GM12878 (cell line): Measurements from ENCODE around the gene C16orf46. TPM values are rescaled to one million over a fixed set of nuclear protein-coding genes. Genes with fewer than 3 reads are reported as not detected.

ENCODE experiments used
- CEBPB ChIP-seq, 2 experiments: fragments of 150-350 bp in 1 of 2; IDR thresholded peaks; 2 replicates each; pipeline ENCODE4 v1.6.1; 2012 to 2014; ENCODE audit warnings: low read depth in 2 of 2, low read length in 2 of 2, borderline replicate concordance in 1 of 2, inconsistent platforms in 1 of 2
- E2F4 ChIP-seq: IDR thresholded peaks from 2 replicates; pipeline ENCODE4 v1.6.1; 2012; ENCODE audit warnings: low read depth, low read length, improper control_type of control experiment
- E4F1 ChIP-seq: fragments of 450-650 bp; IDR thresholded peaks from 2 replicates; pipeline ENCODE4 v1.6.1; 2018; ENCODE audit warnings: borderline replicate concordance, mild to moderate bottlenecking; ENCODE audit not compliant: partially characterized antibody
- EED ChIP-seq: sonication (generic); IDR thresholded peaks from 2 replicates; pipeline ENCODE4 v1.6.1; 2016; ENCODE audit warnings: antibody characterized with exemption, low read depth
- EZH2 ChIP-seq: IDR thresholded peaks from 2 replicates; pipeline ENCODE4 v1.6.1; 2012; ENCODE audit warnings: low read depth, mild to moderate bottlenecking, control low read depth, inconsistent platforms, low read length, borderline replicate concordance; ENCODE audit not compliant: control insufficient read depth
- KLF5 ChIP-seq: fragments of 450-650 bp; IDR thresholded peaks from 2 replicates; pipeline ENCODE4 v1.6.1; 2014; ENCODE audit warnings: mild to moderate bottlenecking; ENCODE audit not compliant: partially characterized antibody
- MEF2B ChIP-seq: fragments of 450-650 bp; IDR thresholded peaks from 2 replicates; pipeline ENCODE4 v1.6.1; 2018; ENCODE audit warnings: mild to moderate bottlenecking, moderate library complexity; ENCODE audit not compliant: partially characterized antibody, poor library complexity, severe bottlenecking
- MLLT1 ChIP-seq: fragments of 450-650 bp; IDR thresholded peaks from 2 replicates; pipeline ENCODE4 v1.6.1; 2016; ENCODE audit warnings: mild to moderate bottlenecking
- MTA2 ChIP-seq: fragments of 450-650 bp; IDR thresholded peaks from 2 replicates; pipeline ENCODE4 v1.6.1; 2016; ENCODE audit warnings: low read depth, mild to moderate bottlenecking, moderate library complexity
- MTA3 ChIP-seq: IDR thresholded peaks from 2 replicates; pipeline ENCODE4 v1.6.1; 2012; ENCODE audit warnings: low read length, inconsistent platforms, borderline replicate concordance
- MXI1 ChIP-seq: fragments of 150-350 bp; IDR thresholded peaks from 2 replicates; pipeline ENCODE4 v1.6.1; 2011; ENCODE audit warnings: low read depth, mild to moderate bottlenecking, inconsistent platforms, low read length, improper control_type of control experiment
- NFIC ChIP-seq: IDR thresholded peaks from 2 replicates; pipeline ENCODE4 v1.6.1; 2012; ENCODE audit warnings: low read depth, mild to moderate bottlenecking, inconsistent platforms, low read length, moderate library complexity
- NFYA ChIP-seq: IDR thresholded peaks from 2 replicates; pipeline ENCODE4 v1.6.1; 2011; ENCODE audit warnings: low read depth, mild to moderate bottlenecking, low read length, improper control_type of control experiment, borderline replicate concordance
- NRF1 ChIP-seq: conservative IDR thresholded peaks from 2 replicates; pipeline ENCODE4 v1.6.1; 2011; ENCODE audit warnings: mild to moderate bottlenecking, low read depth, low read length, improper control_type of control experiment
- PAX5 ChIP-seq: IDR thresholded peaks from 2 replicates; pipeline ENCODE4 v1.6.1; 2011; ENCODE audit warnings: low read depth, low read length, borderline replicate concordance
- PBX3 ChIP-seq: IDR thresholded peaks from 2 replicates; pipeline ENCODE4 v1.6.1; 2011; ENCODE audit warnings: mild to moderate bottlenecking, low read depth, low read length, moderate library complexity; ENCODE audit not compliant: insufficient replicate concordance
- PML ChIP-seq: IDR thresholded peaks from 2 replicates; pipeline ENCODE4 v1.6.1; 2012; ENCODE audit warnings: low read length, inconsistent platforms
- POU2F2 ChIP-seq: IDR thresholded peaks from 3 replicates; pipeline ENCODE4 v1.6.1; 2011; ENCODE audit warnings: low read depth, mild to moderate bottlenecking, low read length, borderline replicate concordance
- RCOR1 ChIP-seq: conservative IDR thresholded peaks from 2 replicates; pipeline ENCODE4 v1.6.1; 2012; ENCODE audit warnings: low read depth, low read length, improper control_type of control experiment
- SMAD1 ChIP-seq: fragments of 450-650 bp; IDR thresholded peaks from 2 replicates; pipeline ENCODE4 v1.6.1; 2018; ENCODE audit warnings: mild to moderate bottlenecking, low read depth; ENCODE audit not compliant: partially characterized antibody
- SMAD5 ChIP-seq: IDR thresholded peaks from 2 replicates; pipeline ENCODE4 v1.6.1; 2016; ENCODE audit warnings: antibody characterized with exemption, low read depth
- TCF12 ChIP-seq: IDR thresholded peaks from 2 replicates; pipeline ENCODE4 v1.6.1; 2011; ENCODE audit warnings: low read depth, mild to moderate bottlenecking, low read length
- YY1 ChIP-seq: IDR thresholded peaks from 2 replicates; pipeline ENCODE4 v1.6.1; 2011; ENCODE audit warnings: low read depth, mild to moderate bottlenecking, low read length
- ZNF217 ChIP-seq: fragments of 450-650 bp; IDR thresholded peaks from 2 replicates; pipeline ENCODE4 v1.6.1; 2017; ENCODE audit warnings: antibody characterized with exemption, mild to moderate bottlenecking
- ZNF384 ChIP-seq: IDR thresholded peaks from 2 replicates; pipeline ENCODE4 v1.6.1; 2012; ENCODE audit warnings: low read depth, mild to moderate bottlenecking, low read length, improper control_type of control experiment, borderline replicate concordance
- polyA plus RNA-seq, 11 experiments: library from polyadenylated mRNA; depleted of rRNA in 4 of 11; unstranded in 6 of 11; stranded (reverse) in 5 of 11; fragments of >200 nt; fragmentation: Nextera tagmentation in 4 of 11; fragmentation: Illumina TruSeq in 1 of 11; extraction: Ambion mirVana in 4 of 11; extraction: Trizol in 1 of 11; gene quantifications; 1 replicate in 1 of 11; 2 replicates in 10 of 11; pipeline versions ENCODE4 v1.2.1 to v1.2.3, GENCODE V29; 2011 to 2016; ENCODE audit warnings: inconsistent platforms in 2 of 11, missing spikeins in 2 of 11, low read depth in 1 of 11
- total RNA-seq, 4 experiments: library from RNA; depleted of rRNA in 3 of 4; stranded (reverse); fragments of >200 nt in 3 of 4; fragmentation: Illumina TruSeq in 1 of 4; extraction: Trizol in 1 of 4; gene quantifications; 2 replicates each; pipeline versions ENCODE4 v1.2.1 to v1.2.3, GENCODE V29; 2013 to 2021

The C16orf46 gene
- total and polyA plus RNA-seq, 10 of the 15 experiments (the other 5 are each of a cell fraction or from before 2014, with no cell fraction given), result 0.04 to 0.46 (median 0.14) TPM; not detected in 6

GRCh38 chr16:81035398-81035974 is 41.6 kb downstream of the C16orf46 start, which contains the start of gene ATMIN (continued):
- TF ChIP-seq E2F4, result 0 out of 2 replicates have a peak, but pooled peaks have one; percentile 12
- no peak for TF ChIP-seq ZNF384
- TF ChIP-seq SMAD1, result no peak
- no peak for TF ChIP-seq PAX5
- 0 out of 2 replicates have a peak, but pooled peaks have one; percentile 19 for TF ChIP-seq TCF12
- TF ChIP-seq MEF2B, result no peak
- TF ChIP-seq EZH2, result no peak
- peak; percentile 93 for TF ChIP-seq YY1
- TF ChIP-seq PBX3, result no peak
- TF ChIP-seq MTA2, result no peak
- no peak for TF ChIP-seq EED
- no peak for TF ChIP-seq PML
- TF ChIP-seq SMAD5, result no peak
- TF ChIP-seq NRF1, result no peak
- no peak for TF ChIP-seq MTA3
- TF ChIP-seq CEBPB (IDR thresholded peaks at IDR 0.05; ENCODE audit: borderline replicate concordance in 1 of 2, low read depth in 2 of 2, low read length in 2 of 2), result no peak
- no peak for TF ChIP-seq KLF5
- no peak; the same call in 2 of the 3 replicates for TF ChIP-seq POU2F2
- TF ChIP-seq E4F1, result no peak
- TF ChIP-seq MLLT1, result no peak
- TF ChIP-seq NFIC, result no peak
- TF ChIP-seq ZNF217, result peak; percentile 88
- TF ChIP-seq RCOR1, result no peak
- TF ChIP-seq MXI1, result peak; percentile 46; the same call in 1 of the 2 replicates
- TF ChIP-seq NFYA, result no peak
